GM18520 (cell line): Measurements from ENCODE around the gene DNAJC7.
"Not testable (repeated sequence)": the region's sequence is repeated elsewhere in the genome, so short reads cannot be mapped to it uniquely, and the experiment has no call there.

ENCODE experiments used
- ATAC-seq: cut with Tn5 transposase; IDR thresholded peaks from one replicate; pipeline ENCODE4 v1.9.1; 2021; ENCODE audit not compliant: unreplicated experiment

The DNAJC7 gene

GRCh38 chr17:41957869-41958439, 59.3 kb downstream of the DNAJC7 start:
- no peak for ATAC-seq

- no peak for ATAC-seq
Observed at GRCh38 chr17:41957031-41957868, 60.0 kb downstream of the DNAJC7 start.

GRCh38 chr17:41956522-41956921, 60.7 kb downstream of the DNAJC7 start:
- no peak for ATAC-seq

- no peak for ATAC-seq
Observed at GRCh38 chr17:41948762-41949460, 68.3 kb downstream of the DNAJC7 start.

- ATAC-seq = no peak
Observed at GRCh38 chr17:41944943-41945342, 72.3 kb downstream of the DNAJC7 start.

- ATAC-seq = no peak
Observed at GRCh38 chr17:41943492-41943891, 73.7 kb downstream of the DNAJC7 start.

- no peak for ATAC-seq
Observed at GRCh38 chr17:41942626-41943373, 74.4 kb downstream of the DNAJC7 start.

GRCh38 chr17:41941168-41941567, 76.1 kb downstream of the DNAJC7 start:
- ATAC-seq = no peak

GRCh38 chr17:41939693-41940090, 77.5 kb downstream of the DNAJC7 start:
- ATAC-seq = no peak

- ATAC-seq = no peak
Observed at GRCh38 chr17:41939044-41939692, 78.1 kb downstream of the DNAJC7 start.

GRCh38 chr17:41937970-41938954, 79.0 kb downstream of the DNAJC7 start:
- ATAC-seq = no peak

GRCh38 chr17:41935641-41936040, 81.6 kb downstream of the DNAJC7 start:
- ATAC-seq = no peak

GRCh38 chr17:41932816-41933389, 84.3 kb downstream of the DNAJC7 start:
- ATAC-seq = no peak

GRCh38 chr17:41931715-41932114, 85.5 kb downstream of the DNAJC7 start:
- not testable (repeated sequence) for ATAC-seq

- not testable (repeated sequence) for ATAC-seq
Observed at GRCh38 chr17:41930833-41931156, 86.4 kb downstream of the DNAJC7 start.

GRCh38 chr17:41930009-41930832, 87.0 kb downstream of the DNAJC7 start, which contains the start of gene ODAD4:
TSS of gene ODAD4 (plus strand) at chr17:41930617. CDS start at chr17:41930724, 107 bp downstream.
- ATAC-seq = peak; percentile 87

- no peak for ATAC-seq
Observed at GRCh38 chr17:41928693-41929251, 88.5 kb downstream of the DNAJC7 start.
